ENCODE results near the gene BPIFB3. TPM values are rescaled to one million over a fixed set of nuclear protein-coding genes. Genes with fewer than 3 reads are reported as not detected.

The BPIFB3 gene
- total RNA-seq, 1 experiment from 2014 or later, result not detected

DNA sequence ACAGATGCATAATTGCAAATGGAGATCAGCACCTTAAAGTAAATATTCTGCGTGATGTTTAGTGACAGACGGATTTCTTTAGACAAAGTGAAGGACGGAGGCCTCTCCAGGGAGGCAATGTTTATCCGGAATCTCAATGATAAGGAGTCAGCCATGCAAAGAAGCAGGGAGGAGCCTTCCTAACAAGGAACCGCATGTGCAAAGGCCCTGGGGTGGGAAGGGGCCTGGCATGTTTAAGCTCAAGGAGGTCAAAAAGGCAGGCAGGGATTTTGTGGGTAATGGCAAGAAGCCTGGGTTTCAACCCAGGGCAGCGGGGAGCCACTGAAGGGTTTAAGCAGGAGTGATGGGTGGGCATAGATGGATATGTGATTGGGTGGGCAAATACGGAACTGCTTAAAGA is 678 bp downstream of the BPIFB3 start:
- in situ Hi-C loops (cut with HindIII; ENCODE audit: low sequenced_read_pairs), result no loop called here

DNA sequence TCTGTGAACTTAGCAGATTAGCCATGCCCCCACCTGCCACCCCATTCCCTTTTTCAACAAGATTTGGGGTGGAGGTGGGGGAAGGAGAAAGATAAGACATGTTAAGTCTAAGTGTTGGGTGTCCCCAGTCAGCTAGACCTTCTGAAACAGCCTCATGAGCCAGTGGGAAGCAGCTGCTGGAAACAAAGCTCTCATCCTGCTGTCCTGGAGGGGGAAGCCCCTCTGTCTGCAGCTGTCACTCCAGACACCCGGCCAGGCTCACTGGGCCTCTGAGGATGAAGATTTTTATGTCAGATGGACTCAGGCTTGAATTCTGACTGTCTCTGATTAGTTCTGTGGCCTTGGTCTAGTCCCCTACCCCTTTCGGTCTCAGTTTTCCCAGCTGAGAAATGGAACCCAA is 1.1 kb downstream of the BPIFB3 start:
- DNase-seq (ENCODE audit: low spot score), result no peak
- in situ Hi-C loops (cut with HindIII; ENCODE audit: low sequenced_read_pairs), result no loop called here

More for the DNA sequence above, 678 bp downstream of the BPIFB3 start:
- no peak for DNase-seq (ENCODE audit: low spot score)

DNA sequence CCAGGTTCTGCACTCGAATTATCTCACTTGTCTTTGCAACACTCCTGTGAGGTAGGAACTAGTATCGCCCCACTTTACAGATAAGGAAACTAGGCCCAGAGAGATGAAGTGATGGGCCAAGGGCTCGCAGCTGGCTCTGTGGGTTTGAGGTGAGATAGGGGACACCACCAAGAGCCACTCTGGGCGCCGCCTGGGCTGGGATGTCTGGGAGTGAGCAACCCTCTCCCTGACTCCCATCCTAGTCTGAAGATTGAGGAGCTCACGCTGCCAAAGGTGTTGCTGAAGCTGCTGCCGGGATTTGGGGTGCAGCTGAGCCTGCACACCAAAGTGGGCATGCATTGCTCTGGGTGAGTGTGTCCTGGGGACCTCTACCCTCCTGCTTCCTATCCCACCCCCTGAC is 5.4 kb downstream of the BPIFB3 start:
- in situ Hi-C loops (cut with HindIII; ENCODE audit: low sequenced_read_pairs), result no loop called here
- DNase-seq (ENCODE audit: low spot score), result no peak

DNA sequence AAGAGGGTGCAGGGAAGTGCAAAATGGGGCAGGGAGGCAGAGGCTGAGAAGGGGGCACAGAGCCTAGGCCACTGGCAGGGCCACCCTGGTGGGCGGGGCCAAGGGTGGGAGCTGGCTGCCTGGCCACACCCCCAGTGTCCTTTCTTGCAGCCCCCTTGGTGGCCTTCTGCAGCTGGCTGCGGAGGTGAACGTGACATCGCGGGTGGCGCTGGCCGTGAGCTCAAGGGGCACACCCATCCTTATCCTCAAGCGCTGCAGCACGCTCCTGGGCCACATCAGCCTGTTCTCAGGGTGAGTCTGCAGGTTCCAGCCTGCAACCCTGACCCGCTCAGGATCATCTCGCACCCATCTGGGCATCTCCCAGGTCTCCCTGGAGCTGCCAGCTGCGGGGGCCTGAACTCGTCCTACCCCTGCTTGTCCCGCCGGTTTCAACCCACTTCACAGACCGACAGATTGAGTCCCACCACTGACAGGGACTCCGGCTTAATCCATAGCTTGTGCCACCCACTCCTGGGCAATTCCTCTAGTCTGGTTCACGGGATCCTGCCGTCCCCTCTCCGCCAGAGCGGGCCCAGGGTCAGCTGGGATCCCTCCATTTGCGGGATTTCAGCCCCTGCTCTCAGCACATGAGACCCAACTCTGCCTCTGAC is 6.2 kb downstream of the BPIFB3 start:
- in situ Hi-C loops (cut with HindIII; ENCODE audit: low sequenced_read_pairs), result no loop called here
- DNase-seq (ENCODE audit: low spot score), result no peak

DNA sequence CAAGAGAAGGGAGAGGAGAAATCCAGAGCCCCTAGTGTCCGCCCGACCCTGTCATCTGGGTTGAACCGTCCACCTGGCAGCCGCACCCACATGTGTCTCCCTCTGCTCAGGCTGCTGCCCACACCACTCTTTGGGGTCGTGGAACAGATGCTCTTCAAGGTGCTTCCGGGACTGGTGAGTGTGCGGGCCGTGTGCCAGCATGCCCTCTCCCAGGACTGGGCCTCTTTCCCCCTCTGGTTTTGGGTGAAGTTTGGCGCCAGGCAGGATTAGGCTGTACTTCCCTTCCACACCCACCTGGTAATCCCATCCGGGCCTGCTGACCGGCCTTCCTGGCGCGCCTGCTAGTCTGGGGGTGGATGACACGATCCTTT is 7.9 kb downstream of the BPIFB3 start:
- in situ Hi-C loops (cut with HindIII; ENCODE audit: low sequenced_read_pairs), result no loop called here
- no peak for DNase-seq (ENCODE audit: low spot score)

DNA sequence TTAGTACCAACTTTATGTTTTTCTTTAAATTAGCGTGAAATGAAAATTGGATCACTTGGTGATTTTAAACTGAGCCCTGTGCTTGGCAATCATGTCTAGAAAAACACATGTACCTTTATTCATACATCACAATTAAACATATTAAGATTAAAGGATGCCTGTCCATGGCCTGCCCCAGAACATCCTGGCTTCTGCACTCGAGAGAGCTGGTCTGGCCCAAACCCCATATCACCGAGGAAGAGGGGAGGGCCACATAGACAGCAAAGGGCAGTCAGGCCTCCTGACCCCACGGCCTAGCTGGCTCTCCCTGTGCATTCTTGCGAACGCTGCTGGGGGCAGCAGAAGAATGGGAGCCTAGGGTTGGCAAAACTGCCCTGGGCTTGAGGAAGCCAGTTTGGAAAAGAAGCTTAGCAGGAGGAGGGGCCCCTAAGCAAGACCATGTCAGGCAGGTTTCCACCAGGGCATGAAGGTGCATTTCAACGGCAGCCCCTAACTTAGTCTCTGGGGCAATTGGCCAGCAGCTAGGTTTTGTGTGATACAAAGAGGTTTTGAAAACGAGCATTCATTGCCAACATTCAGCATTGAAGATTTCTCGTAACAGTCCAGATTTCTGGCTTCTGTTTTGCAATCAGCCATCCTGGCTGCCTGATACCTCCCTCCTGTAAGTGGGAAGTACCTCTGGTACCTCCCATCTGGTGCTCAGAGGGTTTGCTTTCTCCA is 8.6 kb downstream of the BPIFB3 start:
- in situ Hi-C loops (cut with HindIII; ENCODE audit: low sequenced_read_pairs), result no loop called here

DNA sequence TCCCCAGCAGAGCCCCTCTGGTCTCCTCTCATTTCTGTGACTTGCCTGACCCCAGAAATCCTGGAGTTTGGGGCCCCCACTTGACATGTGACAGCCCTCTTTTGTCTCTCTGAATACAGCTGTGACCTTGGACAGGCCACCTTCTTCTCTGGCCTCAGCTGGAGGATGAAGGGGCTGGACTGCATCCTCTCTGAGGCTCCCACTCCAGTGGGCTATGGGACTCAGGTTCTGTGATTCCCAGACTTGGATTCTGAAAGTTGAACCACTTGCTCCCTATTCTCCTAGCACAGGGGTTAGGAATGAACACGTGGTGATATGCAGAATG is 9.1 kb downstream of the BPIFB3 start:
- in situ Hi-C loops (cut with HindIII; ENCODE audit: low sequenced_read_pairs), result no loop called here
- no peak for DNase-seq (ENCODE audit: low spot score)

More for the DNA sequence above, 8.6 kb downstream of the BPIFB3 start:
- DNase-seq (ENCODE audit: low spot score), result no peak

DNA sequence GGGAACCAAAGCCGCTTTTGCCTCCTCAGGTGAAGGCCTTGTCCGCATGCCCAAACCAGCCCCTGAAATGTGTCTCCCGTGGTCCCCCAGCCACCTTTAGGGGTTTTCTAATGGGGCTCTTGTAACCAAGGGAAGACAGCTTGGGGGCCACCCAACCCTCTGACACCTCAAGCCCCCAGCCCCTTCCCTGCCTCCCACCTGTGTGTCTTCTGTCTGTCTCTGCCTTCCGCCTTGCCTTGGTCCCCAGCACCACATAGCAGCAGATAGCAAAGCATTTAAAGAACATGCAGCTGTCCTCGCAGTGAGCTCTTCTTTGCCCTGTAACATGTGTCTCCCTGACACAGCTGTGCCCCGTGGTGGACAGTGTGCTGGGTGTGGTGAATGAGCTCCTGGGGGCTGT is 9.6 kb downstream of the BPIFB3 start:
- in situ Hi-C loops (cut with HindIII; ENCODE audit: low sequenced_read_pairs), result no loop called here

DNA sequence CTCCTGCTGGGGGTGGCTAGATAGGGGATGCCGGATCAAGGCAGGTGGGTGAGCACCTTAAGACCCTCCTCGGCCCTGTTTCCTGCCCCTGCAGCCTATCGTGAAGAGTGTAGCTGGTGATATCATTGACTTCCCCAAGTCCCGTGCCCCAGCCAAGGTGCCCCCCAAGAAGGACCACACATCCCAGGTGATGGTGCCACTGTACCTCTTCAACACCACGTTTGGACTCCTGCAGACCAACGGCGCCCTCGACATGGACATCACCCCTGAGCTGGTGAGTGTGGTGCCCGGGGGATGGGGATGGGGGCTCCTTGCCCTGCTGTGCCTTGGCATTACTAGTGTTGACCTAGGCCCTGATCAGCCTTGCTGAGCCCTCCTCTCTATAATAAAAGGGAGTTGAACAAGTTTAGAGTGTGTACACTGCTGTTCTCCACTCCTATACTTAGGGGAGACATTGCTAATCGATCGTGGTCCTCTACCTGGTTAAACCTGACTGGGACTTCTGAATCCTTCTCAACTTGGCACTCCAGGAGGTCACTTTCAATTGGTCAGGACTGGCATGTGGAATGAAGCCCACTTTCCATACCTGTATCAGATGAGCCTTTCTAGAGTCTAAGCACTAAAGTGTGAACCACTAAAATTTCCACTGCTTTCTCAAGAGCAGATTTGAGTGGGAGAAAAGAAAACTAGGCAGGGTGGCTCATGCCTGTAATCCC is 11.0 kb downstream of the BPIFB3 start:
- in situ Hi-C loops (cut with HindIII; ENCODE audit: low sequenced_read_pairs), result no loop called here

More for the DNA sequence above, 9.6 kb downstream of the BPIFB3 start:
- DNase-seq (ENCODE audit: low spot score), result no peak

DNA sequence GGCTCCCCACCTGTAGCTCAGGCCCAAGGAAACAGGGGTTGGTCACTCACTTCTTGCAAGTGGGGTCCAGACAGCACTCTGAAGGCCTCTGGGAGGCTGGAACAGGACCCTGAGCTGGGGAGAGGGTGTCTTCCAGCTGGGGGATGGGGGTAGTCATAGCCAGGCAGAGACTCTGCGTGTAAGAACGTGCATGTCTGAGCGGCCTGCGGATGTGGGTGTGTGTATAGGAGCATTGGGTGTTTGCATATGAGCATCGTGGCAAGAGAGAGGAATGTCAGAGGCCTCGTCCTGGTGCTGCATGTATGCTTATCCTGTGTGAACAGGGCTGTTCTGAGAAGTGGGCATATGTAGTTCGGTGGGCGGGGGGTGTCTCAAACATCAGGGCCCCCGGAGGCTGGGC is 12.1 kb downstream of the BPIFB3 start:
- in situ Hi-C loops (cut with HindIII; ENCODE audit: low sequenced_read_pairs), result no loop called here

More for the DNA sequence above, 11.0 kb downstream of the BPIFB3 start:
- DNase-seq (ENCODE audit: low spot score), result no peak

DNA sequence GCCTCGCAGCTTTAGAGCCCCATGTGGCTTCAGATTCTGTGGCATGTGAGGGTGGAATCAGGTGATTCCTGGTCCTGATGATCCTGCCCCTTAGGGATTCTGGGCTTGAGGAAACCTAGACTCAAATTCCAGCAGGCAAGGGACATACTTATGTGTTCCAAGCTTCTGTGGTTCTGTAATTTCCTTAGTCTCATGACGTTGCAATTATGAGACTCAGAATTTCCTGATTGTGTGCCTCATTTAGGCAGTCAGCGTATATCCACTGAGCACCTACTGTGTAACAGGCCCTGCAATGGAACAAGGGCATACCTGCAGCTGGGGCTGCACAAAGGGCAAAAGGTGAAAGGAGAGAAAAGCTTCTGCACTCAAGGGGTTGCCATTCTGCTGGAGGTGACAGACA is 14.1 kb downstream of the BPIFB3 start:
- in situ Hi-C loops (cut with HindIII; ENCODE audit: low sequenced_read_pairs), result no loop called here

More for the DNA sequence above, 12.1 kb downstream of the BPIFB3 start:
- no peak for DNase-seq (ENCODE audit: low spot score)

DNA sequence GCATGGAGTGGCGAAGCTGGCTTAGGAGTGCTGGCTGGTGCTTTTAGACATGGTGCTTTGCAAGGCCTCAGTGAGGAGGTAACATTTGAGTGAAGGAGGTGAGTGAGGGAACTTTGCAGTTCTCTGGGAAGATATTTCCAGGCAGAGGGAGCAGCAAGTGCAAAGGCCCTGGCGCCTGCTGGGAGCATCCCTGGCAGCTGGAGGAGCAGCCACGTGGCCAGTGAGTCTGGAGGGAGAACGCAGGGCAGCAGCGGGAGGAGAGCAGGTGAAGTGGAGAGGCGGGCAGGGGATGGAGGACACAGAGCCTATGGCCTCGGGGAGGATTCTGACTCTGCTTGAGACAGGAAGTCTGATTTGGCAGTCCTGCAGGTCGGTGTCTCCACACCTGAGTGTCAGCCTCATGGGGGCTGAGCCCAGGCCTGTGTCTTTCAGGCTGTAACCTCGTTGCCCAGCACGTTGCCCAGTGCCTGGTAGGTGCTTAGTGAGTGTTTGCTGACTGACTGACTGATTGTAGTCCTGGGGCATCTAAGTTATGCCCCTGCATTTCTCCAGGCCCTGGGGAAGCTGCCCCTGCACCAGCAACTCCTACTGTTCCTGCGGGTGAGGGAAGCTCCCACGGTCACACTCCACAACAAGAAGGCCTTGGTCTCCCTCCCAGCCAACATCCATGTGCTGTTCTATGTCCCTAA is 14.7 kb downstream of the BPIFB3 start:
- in situ Hi-C loops (cut with HindIII; ENCODE audit: low sequenced_read_pairs), result no loop called here
- DNase-seq (ENCODE audit: low spot score), result no peak

More for the DNA sequence above, 14.1 kb downstream of the BPIFB3 start:
- no peak for DNase-seq (ENCODE audit: low spot score)

DNA sequence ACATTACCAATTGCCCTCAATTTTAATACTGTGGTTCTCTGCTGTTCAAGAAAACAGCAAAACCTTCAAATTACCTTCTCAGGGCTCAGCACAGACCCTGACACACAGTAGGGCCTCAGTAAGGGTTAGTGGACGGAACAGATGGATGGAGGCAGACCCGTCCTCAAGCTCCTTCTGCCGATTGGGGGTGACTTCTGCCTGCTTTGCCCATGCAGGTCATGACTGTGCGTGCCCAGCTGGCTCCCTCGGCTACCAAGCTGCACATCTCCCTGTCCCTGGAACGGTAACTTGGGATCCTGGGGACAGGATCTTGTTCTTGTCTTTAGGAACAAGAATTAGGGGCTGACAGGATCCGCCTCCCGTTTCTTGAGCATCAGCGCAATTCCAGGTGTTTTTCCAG is 16.0 kb downstream of the BPIFB3 start:
- DNase-seq (ENCODE audit: low spot score), result no peak
- in situ Hi-C loops (cut with HindIII; ENCODE audit: low sequenced_read_pairs), result no loop called here

DNA sequence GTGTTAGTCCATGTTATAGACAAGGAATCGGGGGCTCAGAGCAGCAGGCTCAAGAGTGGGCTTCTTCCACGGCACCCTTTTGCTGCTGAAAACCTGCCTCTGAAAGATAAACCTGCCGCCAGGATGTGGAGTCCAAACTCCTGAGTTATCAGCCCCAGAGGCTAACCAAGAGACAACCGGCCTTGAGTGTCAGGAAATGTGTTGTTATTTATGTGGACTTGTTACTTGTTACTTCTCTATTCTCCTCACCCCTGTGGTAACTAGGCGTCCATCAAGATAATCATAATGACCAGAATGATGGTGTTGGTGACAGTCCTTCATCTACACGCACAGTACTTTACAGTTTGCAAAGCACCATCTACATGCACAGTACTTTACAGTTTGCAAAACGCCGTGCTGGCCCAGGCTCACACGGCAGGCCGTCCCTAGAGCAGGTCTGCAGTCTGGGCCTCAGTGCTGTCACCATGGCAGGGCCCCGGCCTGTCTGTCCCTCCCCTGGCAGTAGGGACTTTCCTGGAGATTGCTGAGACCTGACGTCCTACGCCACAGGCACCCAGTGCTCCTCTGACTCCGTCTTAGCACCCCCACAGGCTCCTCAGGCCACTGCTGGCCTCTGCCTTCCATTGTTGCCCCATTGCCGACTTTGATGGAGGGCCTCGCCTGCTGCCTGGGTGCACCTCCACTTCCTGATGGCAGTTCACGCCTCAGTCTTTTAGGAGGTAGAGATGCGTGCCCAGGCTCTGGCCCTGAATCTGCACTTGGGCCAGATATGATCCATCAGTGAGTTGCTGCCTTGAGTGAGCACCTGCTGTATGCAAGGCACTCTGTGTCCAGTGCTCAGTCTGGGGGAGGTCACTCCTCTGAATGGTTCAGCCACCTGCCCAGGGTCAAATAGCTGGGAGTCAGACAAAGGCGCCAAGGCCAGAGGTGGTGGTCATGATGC is 16.7 kb downstream of the BPIFB3 start:
- DNase-seq (ENCODE audit: low spot score), result no peak
- in situ Hi-C loops (cut with HindIII; ENCODE audit: low sequenced_read_pairs), result no loop called here

DNA sequence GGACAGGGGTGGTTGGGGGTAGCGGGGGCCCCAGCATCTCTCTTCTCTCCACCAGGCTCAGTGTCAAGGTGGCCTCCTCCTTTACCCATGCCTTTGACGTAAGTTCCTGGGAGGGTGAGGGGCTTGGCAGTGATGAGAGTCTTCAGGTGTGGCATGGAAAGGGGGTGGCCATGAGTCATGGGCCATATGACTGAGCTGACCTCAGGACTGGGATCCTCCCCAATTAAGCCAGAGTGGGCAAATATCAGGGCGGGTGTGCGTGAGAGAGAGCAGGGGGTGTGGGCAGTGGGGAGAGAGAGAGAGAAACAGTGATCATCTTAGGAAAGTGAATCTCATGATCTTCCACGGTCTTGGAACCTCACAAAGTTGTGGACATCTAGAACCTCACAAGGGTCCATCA is 17.5 kb downstream of the BPIFB3 start:
- no peak for DNase-seq (ENCODE audit: low spot score)
- in situ Hi-C loops (cut with HindIII; ENCODE audit: low sequenced_read_pairs), result no loop called here

DNA sequence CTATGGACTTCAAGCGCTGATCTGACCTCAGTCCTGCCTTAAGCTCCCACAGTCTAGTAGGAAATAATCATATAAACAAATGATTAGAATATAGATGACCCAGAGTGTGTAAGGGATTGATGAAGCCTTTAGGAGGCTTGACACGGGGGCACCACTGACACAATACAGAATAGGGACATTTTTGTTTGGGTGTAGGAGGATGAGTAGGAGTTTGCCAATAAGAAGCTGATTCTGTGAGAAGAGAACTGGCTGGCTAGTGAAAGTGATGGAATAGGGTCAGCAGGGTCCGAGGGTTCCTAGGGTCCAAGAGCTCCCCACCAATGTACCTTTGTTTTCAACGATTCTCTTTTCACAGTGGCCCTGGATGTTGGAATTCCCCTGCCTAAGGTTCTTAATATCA is 18.7 kb downstream of the BPIFB3 start:
- in situ Hi-C loops (cut with HindIII; ENCODE audit: low sequenced_read_pairs), result no loop called here

DNA sequence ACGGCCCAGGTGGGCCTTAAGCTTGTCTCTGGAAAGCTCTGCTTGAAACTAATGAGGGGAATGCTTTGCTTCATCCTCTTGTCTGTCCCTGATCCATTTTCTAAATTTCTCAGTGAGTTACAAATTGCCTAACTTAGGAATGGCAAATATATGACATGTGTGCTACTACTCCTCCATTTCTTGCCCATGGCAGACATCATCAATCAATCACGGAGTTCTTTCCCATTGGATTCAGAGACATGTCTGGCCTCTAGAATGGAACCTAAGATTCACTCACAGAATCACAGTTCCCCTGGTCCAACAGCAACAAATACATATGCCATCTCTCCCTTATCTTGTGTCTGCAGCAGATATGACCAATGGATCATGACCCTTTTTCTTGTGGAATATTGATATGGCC is 19.1 kb downstream of the BPIFB3 start:
- in situ Hi-C loops (cut with HindIII; ENCODE audit: low sequenced_read_pairs), result no loop called here
- no peak for DNase-seq (ENCODE audit: low spot score)

More for the DNA sequence above, 18.7 kb downstream of the BPIFB3 start:
- no peak for DNase-seq (ENCODE audit: low spot score)

DNA sequence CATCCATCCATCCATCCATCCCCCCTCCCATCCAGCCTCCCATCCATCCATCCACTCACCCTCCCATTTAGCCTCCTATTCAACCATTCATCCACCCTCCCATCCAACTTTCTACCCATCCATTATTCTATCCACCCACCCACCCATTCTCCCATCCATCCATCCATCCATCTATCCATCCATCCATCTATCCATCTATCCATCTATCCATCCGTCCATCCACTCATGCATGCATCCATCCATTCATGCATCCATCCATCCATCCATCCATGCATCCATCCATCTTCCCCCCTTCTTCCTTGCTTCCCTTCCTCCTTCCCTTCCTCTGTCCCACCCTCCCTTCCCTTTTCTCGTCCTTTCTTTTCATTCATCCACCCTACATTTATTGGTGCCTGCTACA is 21.0 kb downstream of the BPIFB3 start:
- in situ Hi-C loops (cut with HindIII; ENCODE audit: low sequenced_read_pairs), result no loop called here
- no peak for DNase-seq (ENCODE audit: low spot score)

DNA sequence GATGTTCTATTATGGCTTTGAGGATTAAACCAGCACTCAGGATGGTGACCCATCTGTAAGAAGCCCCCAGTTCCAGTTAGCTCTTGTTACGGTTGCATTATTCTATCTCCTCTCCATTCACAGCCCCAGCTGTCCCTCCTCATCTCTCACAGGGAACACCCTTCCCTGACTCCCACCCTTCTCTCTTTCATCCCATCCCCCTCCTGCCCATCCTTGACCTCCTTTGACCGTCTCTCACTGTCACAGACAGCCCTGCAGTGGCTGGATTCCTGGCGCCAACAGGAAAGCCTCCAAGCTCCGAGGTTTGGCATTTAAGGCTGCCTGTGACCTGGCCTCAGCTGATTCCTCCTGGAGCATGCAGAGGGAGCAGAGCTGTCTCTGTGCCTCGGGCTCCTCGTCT is 21.6 kb downstream of the BPIFB3 start:
- no peak for DNase-seq (ENCODE audit: low spot score)
- in situ Hi-C loops (cut with HindIII; ENCODE audit: low sequenced_read_pairs), result no loop called here

Data from G401 (cell line).